Activated naive CD4-positive, alpha-beta T cell treated with anti-CD3 and anti-CD28 coated beads, Interleukin-2, amount 50 U/mL, for 24 hours (primary cell): ENCODE data around the gene ITGB7.

Experiments used
- H3K27ac Mint-ChIP-seq: one replicate; pipeline ENCODE4 v1.8.0; 2021; ENCODE audit warnings: mild to moderate bottlenecking, mixed read lengths
- H3K27me3 Mint-ChIP-seq: one replicate; pipeline ENCODE4 v1.8.0; 2021; ENCODE audit warnings: mixed read lengths
- H3K36me3 Mint-ChIP-seq: one replicate; pipeline ENCODE4 v1.8.0; 2021; ENCODE audit warnings: mixed read lengths
- H3K4me1 Mint-ChIP-seq: one replicate; pipeline ENCODE4 v1.8.0; 2021; ENCODE audit warnings: mixed read lengths
- H3K4me3 Mint-ChIP-seq: one replicate; pipeline ENCODE4 v1.8.0; 2021; ENCODE audit warnings: mild to moderate bottlenecking, mixed read lengths
- H3K9me3 Mint-ChIP-seq: one replicate; pipeline ENCODE4 v1.8.0; 2021; ENCODE audit warnings: mixed read lengths

ITGB7 gene

GRCh38 chr12:53234271-53234914 lies 27.3 kb upstream of the ITGB7 start:
- peak overlapping the region; percentile 31 for H3K4me3 Mint-ChIP-seq
- no peaks in the 10 kb centered on the region for H3K9me3 Mint-ChIP-seq
- no peaks in the 10 kb centered on the region for H3K27me3 Mint-ChIP-seq
- no peak overlapping the region for H3K27ac Mint-ChIP-seq
- no peaks in the 10 kb centered on the region for H3K36me3 Mint-ChIP-seq
- H3K4me1 Mint-ChIP-seq, result peaks cover 63% of the 10 kb centered on the region

GRCh38 chr12:53233671-53234121 lies 26.6 kb upstream of the ITGB7 start:
- Mint-ChIP-seq H3K9me3 (no peaks in the 10 kb centered on the region), H3K27me3 (no peaks in the 10 kb centered on the region), H3K36me3 (no peaks in the 10 kb centered on the region), H3K4me3 (peak overlapping the region; percentile 31), H3K4me1 (peaks cover 67% of the 10 kb centered on the region), H3K27ac (peak overlapping the region; percentile 55)

GRCh38 chr12:53232646-53233461 lies 25.8 kb upstream of the ITGB7 start:
- Mint-ChIP-seq H3K27ac (peak overlapping the region; percentile 55), H3K36me3 (no peaks in the 10 kb centered on the region), H3K27me3 (no peaks in the 10 kb centered on the region), H3K4me1 (peaks cover 71% of the 10 kb centered on the region), H3K9me3 (no peaks in the 10 kb centered on the region), H3K4me3 (peak overlapping the region; percentile 87)

GRCh38 chr12:53231921-53232645 lies 25.0 kb upstream of the ITGB7 start, which contains the start of gene RARG:
Gene RARG (minus strand): TSS chr12:53232209. CDS start chr12:53227545, 4,664 bp downstream.
- peak within 1 kb of the TSS; percentile 68 for H3K27ac Mint-ChIP-seq
- no peaks in the 10 kb centered on the region for H3K36me3 Mint-ChIP-seq
- H3K4me3 Mint-ChIP-seq, result peak within 1 kb of the TSS; percentile 87
- H3K9me3 Mint-ChIP-seq, result no peaks in the 10 kb centered on the region
- peaks cover 67% of the 10 kb centered on the region for H3K4me1 Mint-ChIP-seq
- H3K27me3 Mint-ChIP-seq, result no peaks in the 10 kb centered on the region

- no peaks in the 10 kb centered on the region for H3K36me3 Mint-ChIP-seq
- H3K27ac Mint-ChIP-seq, result no peak overlapping the region
- H3K27me3 Mint-ChIP-seq, result no peaks in the 10 kb centered on the region
- peak overlapping the region; percentile 42 for H3K4me3 Mint-ChIP-seq
- H3K9me3 Mint-ChIP-seq, result no peaks in the 10 kb centered on the region
- H3K4me1 Mint-ChIP-seq, result peaks cover 66% of the 10 kb centered on the region
Measured at GRCh38 chr12:53231671-53231920, 24.5 kb upstream of the ITGB7 start.

- no peaks in the 10 kb centered on the region for H3K9me3 Mint-ChIP-seq
- peaks cover 62% of the 10 kb centered on the region for H3K4me1 Mint-ChIP-seq
- H3K27ac Mint-ChIP-seq, result no peak overlapping the region
- H3K27me3 Mint-ChIP-seq, result no peaks in the 10 kb centered on the region
- H3K36me3 Mint-ChIP-seq, result no peaks in the 10 kb centered on the region
- peak overlapping the region; percentile 58 for H3K4me3 Mint-ChIP-seq
Measured at GRCh38 chr12:53230108-53230845, 23.2 kb upstream of the ITGB7 start.

GRCh38 chr12:53229454-53229853 lies 22.4 kb upstream of the ITGB7 start:
- no peaks in the 10 kb centered on the region for H3K36me3 Mint-ChIP-seq
- H3K4me3 Mint-ChIP-seq, result no peak overlapping the region
- H3K9me3 Mint-ChIP-seq, result no peaks in the 10 kb centered on the region
- no peaks in the 10 kb centered on the region for H3K27me3 Mint-ChIP-seq
- peaks cover 68% of the 10 kb centered on the region for H3K4me1 Mint-ChIP-seq
- peak overlapping the region; percentile 69 for H3K27ac Mint-ChIP-seq

- no peaks in the 10 kb centered on the region for H3K27me3 Mint-ChIP-seq
- H3K36me3 Mint-ChIP-seq, result no peaks in the 10 kb centered on the region
- H3K9me3 Mint-ChIP-seq, result no peaks in the 10 kb centered on the region
- peaks cover 72% of the 10 kb centered on the region for H3K4me1 Mint-ChIP-seq
- no peak overlapping the region for H3K4me3 Mint-ChIP-seq
- no peak overlapping the region for H3K27ac Mint-ChIP-seq
Measured at GRCh38 chr12:53227836-53228235, 20.8 kb upstream of the ITGB7 start.

GRCh38 chr12:53227341-53227740 lies 20.3 kb upstream of the ITGB7 start:
- H3K9me3 Mint-ChIP-seq, result no peaks in the 10 kb centered on the region
- no peak overlapping the region for H3K27ac Mint-ChIP-seq
- H3K27me3 Mint-ChIP-seq, result no peaks in the 10 kb centered on the region
- H3K36me3 Mint-ChIP-seq, result no peaks in the 10 kb centered on the region
- H3K4me1 Mint-ChIP-seq, result peaks cover 72% of the 10 kb centered on the region
- no peak overlapping the region for H3K4me3 Mint-ChIP-seq

GRCh38 chr12:53226815-53227214 lies 19.8 kb upstream of the ITGB7 start:
- Mint-ChIP-seq H3K27me3 (no peaks in the 10 kb centered on the region), H3K4me1 (peaks cover 75% of the 10 kb centered on the region), H3K4me3 (no peak overlapping the region), H3K27ac (no peak overlapping the region), H3K36me3 (no peaks in the 10 kb centered on the region), H3K9me3 (no peaks in the 10 kb centered on the region)

GRCh38 chr12:53225635-53226424 lies 18.8 kb upstream of the ITGB7 start:
- Mint-ChIP-seq H3K4me1 (peaks cover 71% of the 10 kb centered on the region), H3K36me3 (no peaks in the 10 kb centered on the region), H3K4me3 (no peak overlapping the region), H3K9me3 (no peaks in the 10 kb centered on the region), H3K27ac (peak overlapping the region; percentile 60), H3K27me3 (no peaks in the 10 kb centered on the region)

- Mint-ChIP-seq H3K27ac (peak overlapping the region; percentile 71), H3K36me3 (no peaks in the 10 kb centered on the region), H3K4me1 (peaks cover 68% of the 10 kb centered on the region), H3K27me3 (no peaks in the 10 kb centered on the region), H3K9me3 (no peaks in the 10 kb centered on the region), H3K4me3 (peak overlapping the region; percentile 3)
Measured at GRCh38 chr12:53224897-53225634, 18.0 kb upstream of the ITGB7 start.

- Mint-ChIP-seq H3K9me3 (no peaks in the 10 kb centered on the region), H3K4me1 (peaks cover 65% of the 10 kb centered on the region), H3K4me3 (peak overlapping the region; percentile 53), H3K27ac (peak overlapping the region; percentile 71), H3K27me3 (no peaks in the 10 kb centered on the region), H3K36me3 (no peaks in the 10 kb centered on the region)
Measured at GRCh38 chr12:53224061-53224896, 17.2 kb upstream of the ITGB7 start.
